Hepatocyte (in vitro differentiated cells): ENCODE results near the gene ACOX3. TPM values are rescaled to one million over a fixed set of nuclear protein-coding genes. Genes with fewer than 3 reads are reported as not detected.

Experiments
- DNase-seq: peaks from one replicate; pipeline ENCODE4 v3.0.0-alpha.2; 2016; ENCODE audit warnings: low spot score
- H2AFZ ChIP-seq: fragments of 200-600 bp; sonication (generic); 2 replicates; pipeline ENCODE4 v1.6.0; 2016; ENCODE audit warnings: antibody characterized with exemption, mild to moderate bottlenecking
- H3K27ac ChIP-seq: fragments of 200-600 bp; sonication (generic); 2 replicates; pipeline ENCODE4 v1.5.1; 2016; ENCODE audit warnings: mild to moderate bottlenecking
- H3K27me3 ChIP-seq: fragments of 200-600 bp; sonication (generic); 2 replicates; pipeline ENCODE4 v1.6.1; 2016
- H3K36me3 ChIP-seq: fragments of 200-600 bp; sonication (generic); replicated peaks from 2 replicates; pipeline ENCODE4 v1.5.1; 2016; ENCODE audit warnings: low read depth; ENCODE audit not compliant: insufficient read depth
- H3K4me1 ChIP-seq: fragments of 200-600 bp; sonication (generic); 2 replicates; pipeline ENCODE4 v1.5.1; 2016; ENCODE audit warnings: mild to moderate bottlenecking, moderate library complexity; ENCODE audit not compliant: insufficient read depth
- H3K4me2 ChIP-seq: fragments of 200-600 bp; sonication (generic); 2 replicates; pipeline ENCODE4 v1.6.0; 2016
- H3K4me3 ChIP-seq: fragments of 200-600 bp; sonication (generic); 2 replicates; pipeline ENCODE4 v1.5.1; 2016; ENCODE audit warnings: mild to moderate bottlenecking
- H3K79me2 ChIP-seq: fragments of 200-600 bp; sonication (generic); 2 replicates; pipeline ENCODE4 v1.6.0; 2017; ENCODE audit warnings: mild to moderate bottlenecking
- H3K9me2 ChIP-seq: fragments of 200-600 bp; sonication (generic); replicated peaks from 2 replicates; pipeline ENCODE4 v1.6.0; 2017; ENCODE audit warnings: mild to moderate bottlenecking; ENCODE audit not compliant: insufficient read depth
- H3K9me3 ChIP-seq: fragments of 200-600 bp; sonication (generic); 2 replicates; pipeline ENCODE4 v1.5.1; 2016; ENCODE audit warnings: low read depth, mild to moderate bottlenecking
- H4K20me1 ChIP-seq: fragments of 200-600 bp; sonication (generic); 2 replicates; pipeline ENCODE4 v1.6.0; 2016; ENCODE audit warnings: mild to moderate bottlenecking; ENCODE audit not compliant: insufficient read depth, poor library complexity, severe bottlenecking
- EZH2 ChIP-seq: fragments of 200-600 bp; sonication (generic); IDR thresholded peaks from 2 replicates; pipeline ENCODE4 v1.6.1; 2016; ENCODE audit warnings: antibody characterized with exemption, mild to moderate bottlenecking, borderline replicate concordance
- EZH2phosphoT487 ChIP-seq: fragments of 200-600 bp; sonication (generic); IDR thresholded peaks from one replicate; pipeline ENCODE4 v1.6.1; 2018; ENCODE audit warnings: antibody characterized with exemption, mild to moderate bottlenecking, low read depth, moderate library complexity; ENCODE audit not compliant: unreplicated experiment, severe bottlenecking
- WGBS: methylation state at CpG from one replicate; pipeline ENCODE4 v1.1.6; 2016; ENCODE audit warnings: low lambda C conversion rate; ENCODE audit errors: missing lambda C conversion rate; 5-methylcytosine and 5-hydroxymethylcytosine counted together
- polyA plus RNA-seq: library from polyadenylated mRNA; unstranded; fragments of >200 nt; fragmentation: Nextera tagmentation; extraction: Ambion mirVana; gene quantifications from 2 replicates; pipeline ENCODE4 v1.2.1, GENCODE V29; 2016
- total RNA-seq: library from RNA; depleted of rRNA; stranded (reverse); fragments of >200 nt; gene quantifications from 2 replicates; pipeline ENCODE4 v1.2.3, GENCODE V29; 2014
- TF ChIP-seq, protein P1 (sequence below): fragments of 200-600 bp; sonication (generic); IDR thresholded peaks from 2 replicates; pipeline ENCODE4 v1.5.1; 2016; ENCODE audit warnings: antibody characterized with exemption, mild to moderate bottlenecking; ENCODE audit not compliant: poor library complexity

Gene ACOX3
- total and polyA plus RNA-seq, 2 experiments from 2014 or later = 17.6 to 22.5 TPM

- WGBS = 92% methylated on average over 6 of the region's 6 CpGs
- H3K27ac ChIP-seq = no peak overlapping the region
- H3K27me3 ChIP-seq = no peaks in the 10 kb centered on the region
- no peaks in the 10 kb centered on the region for H3K9me3 ChIP-seq
- no peak for TF ChIP-seq EZH2
- no peak for TF ChIP-seq EZH2phosphoT487
- TF ChIP-seq, protein P1, sequence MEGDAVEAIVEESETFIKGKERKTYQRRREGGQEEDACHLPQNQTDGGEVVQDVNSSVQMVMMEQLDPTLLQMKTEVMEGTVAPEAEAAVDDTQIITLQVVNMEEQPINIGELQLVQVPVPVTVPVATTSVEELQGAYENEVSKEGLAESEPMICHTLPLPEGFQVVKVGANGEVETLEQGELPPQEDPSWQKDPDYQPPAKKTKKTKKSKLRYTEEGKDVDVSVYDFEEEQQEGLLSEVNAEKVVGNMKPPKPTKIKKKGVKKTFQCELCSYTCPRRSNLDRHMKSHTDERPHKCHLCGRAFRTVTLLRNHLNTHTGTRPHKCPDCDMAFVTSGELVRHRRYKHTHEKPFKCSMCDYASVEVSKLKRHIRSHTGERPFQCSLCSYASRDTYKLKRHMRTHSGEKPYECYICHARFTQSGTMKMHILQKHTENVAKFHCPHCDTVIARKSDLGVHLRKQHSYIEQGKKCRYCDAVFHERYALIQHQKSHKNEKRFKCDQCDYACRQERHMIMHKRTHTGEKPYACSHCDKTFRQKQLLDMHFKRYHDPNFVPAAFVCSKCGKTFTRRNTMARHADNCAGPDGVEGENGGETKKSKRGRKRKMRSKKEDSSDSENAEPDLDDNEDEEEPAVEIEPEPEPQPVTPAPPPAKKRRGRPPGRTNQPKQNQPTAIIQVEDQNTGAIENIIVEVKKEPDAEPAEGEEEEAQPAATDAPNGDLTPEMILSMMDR = no peak
- H3K4me3 ChIP-seq = no peak overlapping the region
- no peaks in the 10 kb centered on the region for H3K9me2 ChIP-seq
- no peaks in the 10 kb centered on the region for H3K4me1 ChIP-seq
- H3K79me2 ChIP-seq = no peaks in the 10 kb centered on the region
- DNase-seq = no peak
- no peak overlapping the region for H3K4me2 ChIP-seq
- no peak overlapping the region for H2AFZ ChIP-seq
- no peaks in the 10 kb centered on the region for H4K20me1 ChIP-seq
- H3K36me3 ChIP-seq = no peaks in the 10 kb centered on the region
These were observed 60.8 kb downstream of the ACOX3 start for GRCh38 chr4:8379771-8380170.

- DNase-seq = no peak
- TF ChIP-seq EZH2phosphoT487 (no peak), EZH2 (no peak)
- TF ChIP-seq, protein P1 = no peak
- Histone ChIP-seq H3K4me3 (no peak overlapping the region), H3K4me2 (no peak overlapping the region), H3K79me2 (no peaks in the 10 kb centered on the region), H3K36me3 (no peaks in the 10 kb centered on the region), H4K20me1 (no peaks in the 10 kb centered on the region), H3K9me2 (no peaks in the 10 kb centered on the region), H3K27ac (no peak overlapping the region), H2AFZ (no peak overlapping the region), H3K9me3 (no peaks in the 10 kb centered on the region), H3K4me1 (no peaks in the 10 kb centered on the region), H3K27me3 (no peaks in the 10 kb centered on the region)
- WGBS = 92% methylated on average over 12 of the region's 12 CpGs
These were observed 61.2 kb downstream of the ACOX3 start for GRCh38 chr4:8379281-8379680.

DNA sequence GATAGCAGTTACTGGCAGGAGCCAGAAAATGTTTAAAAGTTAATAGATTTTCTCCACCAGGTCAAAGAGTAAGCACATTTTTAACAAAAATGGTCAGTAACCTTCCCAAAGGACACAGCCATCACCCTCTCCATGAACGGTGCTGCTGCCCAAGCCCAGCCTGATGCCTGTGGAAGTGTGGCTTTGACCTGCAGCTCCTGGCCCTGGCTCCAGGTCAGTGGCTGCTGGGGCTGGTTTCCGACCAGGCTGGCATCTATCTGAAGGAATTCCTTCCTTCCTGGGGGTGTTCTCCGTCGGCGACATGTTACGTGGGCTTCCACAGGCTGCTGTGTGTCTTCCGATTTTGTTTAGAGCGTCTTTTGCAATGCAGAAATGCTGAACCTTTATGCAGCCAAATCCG lies 61.7 kb downstream of the ACOX3 start:
- Histone ChIP-seq H2AFZ (no peak overlapping the region), H3K9me2 (no peaks in the 10 kb centered on the region), H3K27me3 (no peaks in the 10 kb centered on the region), H4K20me1 (no peaks in the 10 kb centered on the region), H3K4me3 (no peak overlapping the region), H3K4me2 (no peak overlapping the region), H3K9me3 (no peaks in the 10 kb centered on the region), H3K79me2 (no peaks in the 10 kb centered on the region), H3K36me3 (no peaks in the 10 kb centered on the region), H3K27ac (no peak overlapping the region), H3K4me1 (no peaks in the 10 kb centered on the region)
- WGBS = 83% methylated on average over 9 of the region's 9 CpGs
- no peak for DNase-seq
- TF ChIP-seq EZH2 (no peak), EZH2phosphoT487 (no peak)
- TF ChIP-seq, protein P1 = no peak

DNA sequence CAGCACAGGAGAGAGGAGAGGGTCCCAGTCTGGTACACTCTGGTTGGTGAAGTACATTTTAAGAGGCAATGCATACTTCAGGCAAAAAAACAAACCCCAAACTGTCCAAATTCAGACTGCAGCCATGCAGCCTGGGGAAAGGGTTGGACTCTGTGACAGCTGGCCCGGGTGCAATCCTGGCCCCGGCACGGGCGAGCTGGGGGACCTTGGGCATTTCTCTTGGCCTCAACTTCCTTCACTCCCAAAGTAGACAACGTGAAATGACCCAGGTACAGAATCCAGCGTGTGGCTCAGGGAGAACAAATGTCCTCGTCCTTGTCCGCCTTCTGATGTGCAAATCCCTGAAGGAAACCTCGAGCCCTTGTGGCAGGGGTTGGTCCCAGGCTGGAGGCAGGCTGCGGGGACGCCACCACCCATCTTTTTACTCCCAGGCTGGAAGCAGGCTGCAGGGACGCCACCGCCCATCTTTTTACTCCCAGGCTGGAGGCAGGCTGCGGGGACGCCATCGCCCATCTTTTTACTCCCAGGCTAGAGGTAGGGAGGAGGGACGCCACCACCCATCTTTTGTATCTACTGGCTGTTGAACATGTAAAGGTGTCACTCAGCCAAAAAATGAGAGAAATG lies 62.3 kb downstream of the ACOX3 start:
- no peak overlapping the region for H2AFZ ChIP-seq
- no peaks in the 10 kb centered on the region for H3K9me3 ChIP-seq
- no peak overlapping the region for H3K27ac ChIP-seq
- no peak for DNase-seq
- TF ChIP-seq, protein P1 = no peak
- no peak for TF ChIP-seq EZH2phosphoT487
- TF ChIP-seq EZH2 = no peak
- no peaks in the 10 kb centered on the region for H3K79me2 ChIP-seq
- no peaks in the 10 kb centered on the region for H3K9me2 ChIP-seq
- no peak overlapping the region for H3K4me2 ChIP-seq
- no peaks in the 10 kb centered on the region for H3K36me3 ChIP-seq
- H3K4me1 ChIP-seq = no peaks in the 10 kb centered on the region
- H3K27me3 ChIP-seq = no peaks in the 10 kb centered on the region
- WGBS = 91% methylated on average over 17 of the region's 17 CpGs
- no peaks in the 10 kb centered on the region for H4K20me1 ChIP-seq
- no peak overlapping the region for H3K4me3 ChIP-seq
